Prostate gland (tissue), 2 donors: Measurements from ENCODE around the gene CTIF.

ENCODE experiments used
- POLR2A ChIP-seq: fragments of 450-650 bp; IDR thresholded peaks from one replicate; pipeline ENCODE4 v1.6.1; 2016; ENCODE audit warnings: antibody characterized with exemption, mild to moderate bottlenecking
- POLR2AphosphoS5 ChIP-seq: sonication (generic); formaldehyde crosslinking; IDR thresholded peaks from one replicate; pipeline ENCODE4 v1.6.1; 2017; ENCODE audit warnings: antibody characterized with exemption
- TF ChIP-seq, protein P1 (sequence below), 4 experiments: fragments of 200-600 bp in 2 of 4; fragments of 450-650 bp in 2 of 4; sonication (generic) in 2 of 4; IDR thresholded peaks; 1 replicate in 3 of 4; 2 replicates in 1 of 4; pipeline ENCODE4 v1.5.1; 2016 to 2019; ENCODE audit warnings: antibody characterized with exemption in 4 of 4, mild to moderate bottlenecking in 2 of 4, moderate library complexity in 2 of 4

- TF ChIP-seq, protein P1, sequence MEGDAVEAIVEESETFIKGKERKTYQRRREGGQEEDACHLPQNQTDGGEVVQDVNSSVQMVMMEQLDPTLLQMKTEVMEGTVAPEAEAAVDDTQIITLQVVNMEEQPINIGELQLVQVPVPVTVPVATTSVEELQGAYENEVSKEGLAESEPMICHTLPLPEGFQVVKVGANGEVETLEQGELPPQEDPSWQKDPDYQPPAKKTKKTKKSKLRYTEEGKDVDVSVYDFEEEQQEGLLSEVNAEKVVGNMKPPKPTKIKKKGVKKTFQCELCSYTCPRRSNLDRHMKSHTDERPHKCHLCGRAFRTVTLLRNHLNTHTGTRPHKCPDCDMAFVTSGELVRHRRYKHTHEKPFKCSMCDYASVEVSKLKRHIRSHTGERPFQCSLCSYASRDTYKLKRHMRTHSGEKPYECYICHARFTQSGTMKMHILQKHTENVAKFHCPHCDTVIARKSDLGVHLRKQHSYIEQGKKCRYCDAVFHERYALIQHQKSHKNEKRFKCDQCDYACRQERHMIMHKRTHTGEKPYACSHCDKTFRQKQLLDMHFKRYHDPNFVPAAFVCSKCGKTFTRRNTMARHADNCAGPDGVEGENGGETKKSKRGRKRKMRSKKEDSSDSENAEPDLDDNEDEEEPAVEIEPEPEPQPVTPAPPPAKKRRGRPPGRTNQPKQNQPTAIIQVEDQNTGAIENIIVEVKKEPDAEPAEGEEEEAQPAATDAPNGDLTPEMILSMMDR (IDR thresholded peaks at IDR 0.05) = no peak
- no peak for TF ChIP-seq POLR2AphosphoS5
- no peak for TF ChIP-seq POLR2A
Observed at GRCh38 chr18:48874701-48875162, 335.9 kb downstream of the CTIF start.
